ENCODE results near the gene SERPINF2.

Gene SERPINF2

DNA sequence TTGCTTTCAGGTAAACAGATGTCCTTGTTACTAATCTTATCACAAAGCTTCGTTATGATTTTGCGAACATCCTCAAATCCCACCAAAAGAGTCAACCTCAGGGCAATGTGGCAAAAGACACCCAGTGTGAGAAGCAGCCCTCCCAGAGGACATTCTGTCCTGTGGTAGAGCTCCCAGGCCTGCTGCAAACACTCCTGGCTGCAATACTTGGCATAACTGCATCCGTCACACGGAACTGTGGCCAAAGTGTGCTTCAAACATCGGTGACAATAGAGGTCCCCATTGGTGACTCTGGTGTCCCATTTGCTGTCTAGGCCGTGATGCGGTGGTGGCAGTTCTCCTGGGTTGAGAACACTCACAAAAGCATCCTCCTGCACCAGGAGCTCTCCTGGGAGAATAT is 57.6 kb downstream of the SERPINF2 start:
- no peak for TF ChIP-seq PAX5 (IDR thresholded peaks at IDR 0.05; ENCODE audit: insufficient read depth, low read length, severe bottlenecking)
- TF ChIP-seq POLR2A (IDR thresholded peaks at IDR 0.05; ENCODE audit: low read depth, low read length), result no peak
- no peak for TF ChIP-seq POU2F2 (IDR thresholded peaks at IDR 0.05; ENCODE audit: low read depth, low read length)
- no peak for TF ChIP-seq SPI1 (IDR thresholded peaks at IDR 0.05; ENCODE audit: low read depth, low read length)
- TF ChIP-seq POLR2AphosphoS5 (IDR thresholded peaks at IDR 0.05; ENCODE audit: low read depth, low read length), result no peak
- no peak for FAIRE-seq
- no peak for DNase-seq (ENCODE audit: insufficient read length, low spot score)

DNA sequence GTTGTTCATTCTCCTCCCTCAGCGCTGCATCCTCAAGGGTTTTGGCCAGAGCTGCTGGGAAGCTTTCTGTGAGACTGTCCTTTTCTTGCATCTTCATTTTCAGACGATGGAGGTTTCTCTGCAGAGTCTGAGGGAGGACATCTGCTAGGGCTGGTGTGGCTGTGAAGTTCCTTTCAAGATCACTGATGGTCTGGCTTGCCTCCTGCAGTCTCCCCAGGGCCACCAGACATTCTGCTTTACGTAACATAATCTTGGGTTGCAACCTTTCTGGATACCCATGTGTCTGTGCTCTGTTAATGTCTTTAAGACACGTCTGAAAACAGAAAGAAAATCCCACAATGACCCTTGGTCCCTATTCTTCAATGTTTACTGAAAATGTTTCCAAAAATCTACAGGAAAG is 58.0 kb downstream of the SERPINF2 start:
- TF ChIP-seq POLR2A (IDR thresholded peaks at IDR 0.05; ENCODE audit: low read depth, low read length) (no peak), POU2F2 (IDR thresholded peaks at IDR 0.05; ENCODE audit: low read depth, low read length) (no peak), PAX5 (IDR thresholded peaks at IDR 0.05; ENCODE audit: insufficient read depth, low read length, severe bottlenecking) (no peak), POLR2AphosphoS5 (IDR thresholded peaks at IDR 0.05; ENCODE audit: low read depth, low read length) (no peak), TAF1 (IDR thresholded peaks at IDR 0.05; ENCODE audit: low read depth, low read length) (no peak), SPI1 (IDR thresholded peaks at IDR 0.05; ENCODE audit: low read depth, low read length) (no peak)
- FAIRE-seq (no peak), DNase-seq (ENCODE audit: insufficient read length, low spot score) (no peak)

DNA sequence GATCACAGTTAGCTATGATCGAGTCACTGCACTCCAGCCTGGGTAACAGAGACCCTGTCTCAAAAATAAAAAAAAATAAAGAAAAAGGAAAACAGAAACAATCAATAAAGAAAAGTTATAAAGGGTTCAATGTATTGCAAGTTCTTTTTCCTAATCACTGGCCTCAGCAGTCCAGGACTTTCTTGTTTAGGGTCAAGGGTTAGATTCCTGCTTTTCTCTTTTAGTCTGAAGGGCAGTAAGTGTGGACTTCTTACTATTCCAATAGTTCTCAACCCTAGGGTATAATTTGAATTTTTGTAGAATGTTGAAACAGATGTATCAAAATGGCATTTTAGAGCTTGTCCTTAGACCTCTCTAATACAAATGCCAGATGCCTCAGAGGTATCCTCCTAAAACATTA is 59.8 kb downstream of the SERPINF2 start:
- FAIRE-seq (no peak), DNase-seq (ENCODE audit: insufficient read length, low spot score) (no peak)
- TF ChIP-seq TAF1 (IDR thresholded peaks at IDR 0.05; ENCODE audit: low read depth, low read length) (no peak), SPI1 (IDR thresholded peaks at IDR 0.05; ENCODE audit: low read depth, low read length) (no peak), POLR2A (IDR thresholded peaks at IDR 0.05; ENCODE audit: low read depth, low read length) (no peak), POU2F2 (IDR thresholded peaks at IDR 0.05; ENCODE audit: low read depth, low read length) (no peak), PAX5 (IDR thresholded peaks at IDR 0.05; ENCODE audit: insufficient read depth, low read length, severe bottlenecking) (no peak), POLR2AphosphoS5 (IDR thresholded peaks at IDR 0.05; ENCODE audit: low read depth, low read length) (no peak)

DNA sequence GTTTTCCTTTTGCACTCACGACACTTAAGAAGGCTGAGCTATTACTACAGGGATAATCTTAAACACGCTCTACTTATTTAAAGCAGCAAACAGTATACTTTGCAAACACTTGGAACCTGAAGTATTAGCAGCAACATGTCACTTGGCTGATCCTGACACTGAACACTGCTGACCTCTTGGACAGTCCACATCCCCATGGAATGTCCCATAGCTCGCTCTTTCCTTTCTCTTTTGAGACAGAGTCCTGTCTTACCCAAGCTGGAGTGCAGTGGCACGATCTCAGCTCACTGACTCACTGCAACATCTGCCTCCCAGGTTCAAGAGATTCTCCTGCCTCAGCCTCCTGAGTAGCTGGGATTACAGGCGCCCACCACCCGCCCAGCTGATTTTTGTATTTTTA is 60.6 kb downstream of the SERPINF2 start:
- no peak for DNase-seq (ENCODE audit: insufficient read length, low spot score)
- TF ChIP-seq POU2F2 (IDR thresholded peaks at IDR 0.05; ENCODE audit: low read depth, low read length) (no peak), SPI1 (IDR thresholded peaks at IDR 0.05; ENCODE audit: low read depth, low read length) (no peak), TAF1 (IDR thresholded peaks at IDR 0.05; ENCODE audit: low read depth, low read length) (no peak), PAX5 (IDR thresholded peaks at IDR 0.05; ENCODE audit: insufficient read depth, low read length, severe bottlenecking) (no peak), POLR2A (IDR thresholded peaks at IDR 0.05; ENCODE audit: low read depth, low read length) (no peak), POLR2AphosphoS5 (IDR thresholded peaks at IDR 0.05; ENCODE audit: low read depth, low read length) (no peak)
- FAIRE-seq, result no peak

Data from GM12891 (cell line).